NB4 (cell line): ENCODE results near the gene TBC1D25.

Source experiments
- CTCF ChIP-seq: IDR thresholded peaks from one replicate; pipeline ENCODE4 v1.5.1; 2012; ENCODE audit warnings: low read depth, low read length
- POLR2A ChIP-seq: IDR thresholded peaks from 2 replicates; pipeline ENCODE4 v1.6.1; 2011; ENCODE audit warnings: mild to moderate bottlenecking; ENCODE audit not compliant: insufficient read length; ENCODE audit errors: extremely low read depth

- no peak for TF ChIP-seq CTCF
- no peak for TF ChIP-seq POLR2A
These were observed 50.1 kb downstream of the TBC1D25 start for GRCh38 chrX:48589482-48590162.
